Thyroid gland (tissue), 4 donors: ENCODE measurements around the gene ABO. TPM values are rescaled to one million over a fixed set of nuclear protein-coding genes. Genes with fewer than 3 reads are reported as not detected.

Experiments
- DNase-seq, 2 donors: peaks; one replicate each; pipeline ENCODE4 v3.0.0-alpha.2; 2019
- H3K27ac ChIP-seq, 3 donors: fragments of 200-600 bp; sonication (generic); 1 replicate in 2 of 3; 2 replicates in 1 of 3; pipeline ENCODE4 v1.5.1; 2016 to 2019; ENCODE audit warnings: mild to moderate bottlenecking in 1 of 3, moderate library complexity in 1 of 3
- H3K27me3 ChIP-seq: fragments of 200-600 bp; sonication (generic); one replicate; pipeline ENCODE4 v1.5.1; 2019
- H3K36me3 ChIP-seq, 2 donors: fragments of 200-600 bp; sonication (generic); one replicate each; pipeline ENCODE4 v1.5.1; 2016 to 2019
- H3K4me1 ChIP-seq, 2 donors: fragments of 200-600 bp; sonication (generic); one replicate each; pipeline ENCODE4 v1.5.1; 2017 to 2019
- H3K4me3 ChIP-seq, 3 donors: fragments of 200-600 bp; sonication (generic); replicated peaks in 1 of 3; 1 replicate in 2 of 3; 2 replicates in 1 of 3; pipeline ENCODE4 v1.5.1; 2016; ENCODE audit warnings: mild to moderate bottlenecking in 1 of 3
- H3K9me3 ChIP-seq: fragments of 200-600 bp; sonication (generic); one replicate; pipeline ENCODE4 v1.5.1; 2017
- CTCF ChIP-seq, 6 experiments: fragments of 200-600 bp in 3 of 6; fragments of 450-650 bp in 3 of 6; sonication (generic) in 3 of 6; IDR thresholded peaks; one replicate each; pipeline ENCODE4 v1.5.1; 2016 to 2019; ENCODE audit warnings: antibody characterized with exemption in 6 of 6, mild to moderate bottlenecking in 2 of 6, inconsistent platforms in 1 of 6, moderate library complexity in 1 of 6
- POLR2A ChIP-seq, 2 donors: fragments of 450-650 bp; IDR thresholded peaks; one replicate each; pipeline ENCODE4 v1.6.1; 2017; ENCODE audit warnings: antibody characterized with exemption in 2 of 2, mild to moderate bottlenecking in 2 of 2, moderate library complexity in 1 of 2
- WGBS, 2 donors: methylation state at CpG; one replicate each; pipeline ENCODE4 v1.1.5; 2017; 5-methylcytosine and 5-hydroxymethylcytosine counted together
- intact Hi-C: fragments of 100-400 bp; cut with DNase I; formaldehyde crosslinking; loops from one replicate; pipeline ENCODE4 v1.15.1; 2023
- total RNA-seq, 4 donors: library from RNA; depleted of rRNA; stranded (reverse); fragments of >200 nt; gene quantifications; one replicate each; pipeline ENCODE4 v1.2.3, GENCODE V29; 2016

The ABO gene
- total RNA-seq, 4 donors from 2014 or later, result 15.7 to 32.6 (median 24.9) TPM

GRCh38 chr9:133306242-133307204 is 31.5 kb upstream of the ABO start:
- H3K36me3 ChIP-seq, result no peaks in the 10 kb centered on the region
- DNase-seq, result no peak
- no peaks in the 10 kb centered on the region for H3K9me3 ChIP-seq
- H3K27me3 ChIP-seq, result no peaks in the 10 kb centered on the region
- intact Hi-C loops, result no loop called here
- no peak overlapping the region for H3K4me3 ChIP-seq
- H3K4me1 ChIP-seq, result peaks cover 0 to 5% of the 10 kb centered on the region in 2 donors
- WGBS, 2 donors, result 76 to 84% methylated on average over 26 to 31 of the region's 31 CpGs
- no peak for TF ChIP-seq CTCF (IDR thresholded peaks at IDR 0.05)
- no peak for TF ChIP-seq POLR2A (IDR thresholded peaks at IDR 0.05)
- H3K27ac ChIP-seq, result no peak overlapping the region

GRCh38 chr9:133305731-133306130 is 30.7 kb upstream of the ABO start:
- no peak for TF ChIP-seq POLR2A (IDR thresholded peaks at IDR 0.05)
- no peak for TF ChIP-seq CTCF (IDR thresholded peaks at IDR 0.05)
- H3K27ac ChIP-seq, result no peak overlapping the region
- H3K36me3 ChIP-seq, result no peaks in the 10 kb centered on the region
- H3K9me3 ChIP-seq, result no peaks in the 10 kb centered on the region
- no peak for DNase-seq
- 80 to 89% methylated on average over 16 to 23 of the region's 23 CpGs for WGBS, 2 donors
- peaks cover 7 to 13% of the 10 kb centered on the region in 2 donors for H3K4me1 ChIP-seq
- intact Hi-C loops, result no loop called here
- H3K4me3 ChIP-seq, result no peak overlapping the region
- H3K27me3 ChIP-seq, result no peaks in the 10 kb centered on the region

GRCh38 chr9:133304477-133305377 is 29.7 kb upstream of the ABO start:
- Histone ChIP-seq H3K36me3 (no peaks in the 10 kb centered on the region), H3K9me3 (no peaks in the 10 kb centered on the region), H3K4me1 (peaks cover 12 to 18% of the 10 kb centered on the region in 2 donors), H3K27me3 (no peaks in the 10 kb centered on the region), H3K27ac (no peak overlapping the region), H3K4me3 (no peak overlapping the region)
- no peak for DNase-seq
- TF ChIP-seq POLR2A (IDR thresholded peaks at IDR 0.05) (no peak), CTCF (IDR thresholded peaks at IDR 0.05) (no peak)
- intact Hi-C loops, result no loop called here
- WGBS, 2 donors, result 83 to 92% methylated on average over 26 to 36 of the region's 38 CpGs

GRCh38 chr9:133304158-133304470 is 29.1 kb upstream of the ABO start:
- TF ChIP-seq POLR2A (IDR thresholded peaks at IDR 0.05) (no peak), CTCF (IDR thresholded peaks at IDR 0.05) (no peak)
- 47 to 66% methylated on average over 3 to 9 of the region's 13 CpGs for WGBS, 2 donors
- no peak overlapping the region for H3K27ac ChIP-seq
- no peaks in the 10 kb centered on the region for H3K36me3 ChIP-seq
- H3K4me1 ChIP-seq, result peaks cover 13 to 19% of the 10 kb centered on the region in 2 donors
- no peaks in the 10 kb centered on the region for H3K27me3 ChIP-seq
- intact Hi-C loops, result no loop called here
- H3K9me3 ChIP-seq, result no peaks in the 10 kb centered on the region
- H3K4me3 ChIP-seq, result no peak overlapping the region
- no peak for DNase-seq
